Epithelial cell of proximal tubule (primary cell): Measurements from ENCODE around the gene C18orf32. TPM values are rescaled to one million over a fixed set of nuclear protein-coding genes. Genes with fewer than 3 reads are reported as not detected.
"Not testable (repeated sequence)": the region's sequence is repeated elsewhere in the genome, so short reads cannot be mapped to it uniquely, and the experiment has no call there.

Experiments used
- DNase-seq: peaks from one replicate; pipeline ENCODE4 v3.0.0-alpha.2; 2011; ENCODE audit warnings: low read depth
- H3K4me3 ChIP-seq: 2 replicates; pipeline ENCODE4 v1.5.1; 2011; ENCODE audit warnings: low read depth, mild to moderate bottlenecking, low read length
- CTCF ChIP-seq: conservative IDR thresholded peaks from 2 replicates; pipeline ENCODE4 v1.5.1; 2012; ENCODE audit warnings: low read depth, mild to moderate bottlenecking, low read length
- total RNA-seq: library from RNA; depleted of rRNA; stranded (reverse); fragments of >200 nt; gene quantifications from 2 replicates; pipeline ENCODE4 v1.2.3, GENCODE V29; 2015

The C18orf32 gene
- total RNA-seq, 1 donor from 2014 or later: 59.2 TPM

- TF ChIP-seq CTCF: no peak
- H3K4me3 ChIP-seq: no peak overlapping the region
- no peak for DNase-seq
Measured at GRCh38 chr18:49481317-49481716, 5.7 kb downstream of the C18orf32 start.

GRCh38 chr18:49479381-49480137 lies 7.5 kb downstream of the C18orf32 start:
- DNase-seq: no peak
- no peak for TF ChIP-seq CTCF
- H3K4me3 ChIP-seq: no peak overlapping the region

- no peak for TF ChIP-seq CTCF
- no peak overlapping the region for H3K4me3 ChIP-seq
- DNase-seq: peak; percentile 72
Measured at GRCh38 chr18:49476664-49477411, 10.2 kb downstream of the C18orf32 start.

- DNase-seq, H3K4me3 ChIP-seq: not testable (repeated sequence)
Measured at GRCh38 chr18:49474935-49475334, 12.1 kb downstream of the C18orf32 start.

GRCh38 chr18:49473721-49474120 lies 13.3 kb downstream of the C18orf32 start:
- no peak for DNase-seq
- TF ChIP-seq CTCF: no peak
- H3K4me3 ChIP-seq: no peak overlapping the region

GRCh38 chr18:49472459-49472858 lies 14.6 kb downstream of the C18orf32 start:
- DNase-seq: no peak
- TF ChIP-seq CTCF: no peak
- no peak overlapping the region for H3K4me3 ChIP-seq

- H3K4me3 ChIP-seq: no peak overlapping the region
- TF ChIP-seq CTCF: no peak
Measured at GRCh38 chr18:49471532-49471931, 15.5 kb downstream of the C18orf32 start.

More at GRCh38 chr18:49471532-49471931, 15.5 kb downstream of the C18orf32 start:
- DNase-seq: no peak
